PC-3 (cell line): ENCODE data around the gene ENTR1.

ENCODE experiments used
- EZH2phosphoT487 ChIP-seq: fragments of 300-600 bp; sonication (generic); IDR thresholded peaks from 2 replicates; pipeline ENCODE4 v1.6.1; 2018; ENCODE audit warnings: mild to moderate bottlenecking, antibody characterized with exemption, low read length, borderline replicate concordance
- TF ChIP-seq, protein P1 (sequence below): fragments of 300-600 bp; sonication (generic); conservative IDR thresholded peaks from 2 replicates; pipeline ENCODE4 v1.5.1; 2017; ENCODE audit warnings: antibody characterized with exemption, low read depth, mild to moderate bottlenecking, low read length

- no peak for TF ChIP-seq EZH2phosphoT487
- TF ChIP-seq, protein P1, sequence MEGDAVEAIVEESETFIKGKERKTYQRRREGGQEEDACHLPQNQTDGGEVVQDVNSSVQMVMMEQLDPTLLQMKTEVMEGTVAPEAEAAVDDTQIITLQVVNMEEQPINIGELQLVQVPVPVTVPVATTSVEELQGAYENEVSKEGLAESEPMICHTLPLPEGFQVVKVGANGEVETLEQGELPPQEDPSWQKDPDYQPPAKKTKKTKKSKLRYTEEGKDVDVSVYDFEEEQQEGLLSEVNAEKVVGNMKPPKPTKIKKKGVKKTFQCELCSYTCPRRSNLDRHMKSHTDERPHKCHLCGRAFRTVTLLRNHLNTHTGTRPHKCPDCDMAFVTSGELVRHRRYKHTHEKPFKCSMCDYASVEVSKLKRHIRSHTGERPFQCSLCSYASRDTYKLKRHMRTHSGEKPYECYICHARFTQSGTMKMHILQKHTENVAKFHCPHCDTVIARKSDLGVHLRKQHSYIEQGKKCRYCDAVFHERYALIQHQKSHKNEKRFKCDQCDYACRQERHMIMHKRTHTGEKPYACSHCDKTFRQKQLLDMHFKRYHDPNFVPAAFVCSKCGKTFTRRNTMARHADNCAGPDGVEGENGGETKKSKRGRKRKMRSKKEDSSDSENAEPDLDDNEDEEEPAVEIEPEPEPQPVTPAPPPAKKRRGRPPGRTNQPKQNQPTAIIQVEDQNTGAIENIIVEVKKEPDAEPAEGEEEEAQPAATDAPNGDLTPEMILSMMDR = no peak
These were observed 16.9 kb downstream of the ENTR1 start for GRCh38 chr9:136393531-136393930.
